Hepatocyte (in vitro differentiated cells): ENCODE results near the gene TFDP1. TPM values are rescaled to one million over a fixed set of nuclear protein-coding genes. Genes with fewer than 3 reads are reported as not detected.

ENCODE experiments used
- DNase-seq: peaks from one replicate; pipeline ENCODE4 v3.0.0-alpha.2; 2016; ENCODE audit warnings: low spot score
- H2AFZ ChIP-seq: fragments of 200-600 bp; sonication (generic); 2 replicates; pipeline ENCODE4 v1.6.0; 2016; ENCODE audit warnings: antibody characterized with exemption, mild to moderate bottlenecking
- H3K27ac ChIP-seq: fragments of 200-600 bp; sonication (generic); 2 replicates; pipeline ENCODE4 v1.5.1; 2016; ENCODE audit warnings: mild to moderate bottlenecking
- H3K27me3 ChIP-seq: fragments of 200-600 bp; sonication (generic); 2 replicates; pipeline ENCODE4 v1.6.1; 2016
- H3K36me3 ChIP-seq: fragments of 200-600 bp; sonication (generic); replicated peaks from 2 replicates; pipeline ENCODE4 v1.5.1; 2016; ENCODE audit warnings: low read depth; ENCODE audit not compliant: insufficient read depth
- H3K4me1 ChIP-seq: fragments of 200-600 bp; sonication (generic); 2 replicates; pipeline ENCODE4 v1.5.1; 2016; ENCODE audit warnings: mild to moderate bottlenecking, moderate library complexity; ENCODE audit not compliant: insufficient read depth
- H3K4me2 ChIP-seq: fragments of 200-600 bp; sonication (generic); 2 replicates; pipeline ENCODE4 v1.6.0; 2016
- H3K4me3 ChIP-seq: fragments of 200-600 bp; sonication (generic); 2 replicates; pipeline ENCODE4 v1.5.1; 2016; ENCODE audit warnings: mild to moderate bottlenecking
- H3K79me2 ChIP-seq: fragments of 200-600 bp; sonication (generic); 2 replicates; pipeline ENCODE4 v1.6.0; 2017; ENCODE audit warnings: mild to moderate bottlenecking
- H3K9me2 ChIP-seq: fragments of 200-600 bp; sonication (generic); replicated peaks from 2 replicates; pipeline ENCODE4 v1.6.0; 2017; ENCODE audit warnings: mild to moderate bottlenecking; ENCODE audit not compliant: insufficient read depth
- H3K9me3 ChIP-seq: fragments of 200-600 bp; sonication (generic); 2 replicates; pipeline ENCODE4 v1.5.1; 2016; ENCODE audit warnings: low read depth, mild to moderate bottlenecking
- H4K20me1 ChIP-seq: fragments of 200-600 bp; sonication (generic); 2 replicates; pipeline ENCODE4 v1.6.0; 2016; ENCODE audit warnings: mild to moderate bottlenecking; ENCODE audit not compliant: insufficient read depth, poor library complexity, severe bottlenecking
- EZH2 ChIP-seq: fragments of 200-600 bp; sonication (generic); IDR thresholded peaks from 2 replicates; pipeline ENCODE4 v1.6.1; 2016; ENCODE audit warnings: antibody characterized with exemption, mild to moderate bottlenecking, borderline replicate concordance
- EZH2phosphoT487 ChIP-seq: fragments of 200-600 bp; sonication (generic); IDR thresholded peaks from one replicate; pipeline ENCODE4 v1.6.1; 2018; ENCODE audit warnings: antibody characterized with exemption, mild to moderate bottlenecking, low read depth, moderate library complexity; ENCODE audit not compliant: unreplicated experiment, severe bottlenecking
- WGBS: methylation state at CpG from one replicate; pipeline ENCODE4 v1.1.6; 2016; ENCODE audit warnings: low lambda C conversion rate; ENCODE audit errors: missing lambda C conversion rate; 5-methylcytosine and 5-hydroxymethylcytosine counted together
- polyA plus RNA-seq: library from polyadenylated mRNA; unstranded; fragments of >200 nt; fragmentation: Nextera tagmentation; extraction: Ambion mirVana; gene quantifications from 2 replicates; pipeline ENCODE4 v1.2.1, GENCODE V29; 2016
- total RNA-seq: library from RNA; depleted of rRNA; stranded (reverse); fragments of >200 nt; gene quantifications from 2 replicates; pipeline ENCODE4 v1.2.3, GENCODE V29; 2014
- TF ChIP-seq, protein P1 (sequence below): fragments of 200-600 bp; sonication (generic); IDR thresholded peaks from 2 replicates; pipeline ENCODE4 v1.5.1; 2016; ENCODE audit warnings: antibody characterized with exemption, mild to moderate bottlenecking; ENCODE audit not compliant: poor library complexity

TFDP1 gene
- total and polyA plus RNA-seq, 2 experiments from 2014 or later: 54.0 to 62.9 TPM

DNA sequence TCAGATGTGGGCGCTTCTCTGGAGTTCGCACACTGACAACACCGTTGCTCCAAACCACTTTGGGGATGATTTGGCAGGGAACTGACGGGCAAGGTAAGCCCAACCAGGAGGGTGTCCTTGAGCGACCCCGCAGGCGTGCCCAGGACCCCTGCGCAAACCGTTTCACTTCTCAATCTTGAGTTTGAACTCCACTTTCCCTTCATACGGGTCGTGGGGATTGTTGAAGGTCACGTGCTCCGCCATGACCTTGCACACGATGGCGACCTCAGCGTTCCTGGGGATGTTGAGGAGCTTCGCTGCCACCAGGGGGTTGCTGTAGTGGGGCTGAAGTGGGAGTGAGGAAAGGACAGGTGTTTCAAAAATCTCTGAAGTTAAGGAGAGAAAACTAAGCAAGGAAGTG, 64.7 kb downstream of the TFDP1 start:
- H3K27ac ChIP-seq: no peak overlapping the region
- H2AFZ ChIP-seq: no peak overlapping the region
- H4K20me1 ChIP-seq: no peaks in the 10 kb centered on the region
- no peaks in the 10 kb centered on the region for H3K9me2 ChIP-seq
- H3K9me3 ChIP-seq: no peaks in the 10 kb centered on the region
- TF ChIP-seq EZH2phosphoT487 (no peak), EZH2 (no peak)
- TF ChIP-seq, protein P1, sequence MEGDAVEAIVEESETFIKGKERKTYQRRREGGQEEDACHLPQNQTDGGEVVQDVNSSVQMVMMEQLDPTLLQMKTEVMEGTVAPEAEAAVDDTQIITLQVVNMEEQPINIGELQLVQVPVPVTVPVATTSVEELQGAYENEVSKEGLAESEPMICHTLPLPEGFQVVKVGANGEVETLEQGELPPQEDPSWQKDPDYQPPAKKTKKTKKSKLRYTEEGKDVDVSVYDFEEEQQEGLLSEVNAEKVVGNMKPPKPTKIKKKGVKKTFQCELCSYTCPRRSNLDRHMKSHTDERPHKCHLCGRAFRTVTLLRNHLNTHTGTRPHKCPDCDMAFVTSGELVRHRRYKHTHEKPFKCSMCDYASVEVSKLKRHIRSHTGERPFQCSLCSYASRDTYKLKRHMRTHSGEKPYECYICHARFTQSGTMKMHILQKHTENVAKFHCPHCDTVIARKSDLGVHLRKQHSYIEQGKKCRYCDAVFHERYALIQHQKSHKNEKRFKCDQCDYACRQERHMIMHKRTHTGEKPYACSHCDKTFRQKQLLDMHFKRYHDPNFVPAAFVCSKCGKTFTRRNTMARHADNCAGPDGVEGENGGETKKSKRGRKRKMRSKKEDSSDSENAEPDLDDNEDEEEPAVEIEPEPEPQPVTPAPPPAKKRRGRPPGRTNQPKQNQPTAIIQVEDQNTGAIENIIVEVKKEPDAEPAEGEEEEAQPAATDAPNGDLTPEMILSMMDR: no peak
- H3K4me2 ChIP-seq: no peak overlapping the region
- no peak for DNase-seq
- no peaks in the 10 kb centered on the region for H3K27me3 ChIP-seq
- no peak overlapping the region for H3K4me3 ChIP-seq
- H3K36me3 ChIP-seq: no peaks in the 10 kb centered on the region
- WGBS: 95% methylated on average over 17 of the region's 17 CpGs
- H3K4me1 ChIP-seq: no peaks in the 10 kb centered on the region
- no peaks in the 10 kb centered on the region for H3K79me2 ChIP-seq

DNA sequence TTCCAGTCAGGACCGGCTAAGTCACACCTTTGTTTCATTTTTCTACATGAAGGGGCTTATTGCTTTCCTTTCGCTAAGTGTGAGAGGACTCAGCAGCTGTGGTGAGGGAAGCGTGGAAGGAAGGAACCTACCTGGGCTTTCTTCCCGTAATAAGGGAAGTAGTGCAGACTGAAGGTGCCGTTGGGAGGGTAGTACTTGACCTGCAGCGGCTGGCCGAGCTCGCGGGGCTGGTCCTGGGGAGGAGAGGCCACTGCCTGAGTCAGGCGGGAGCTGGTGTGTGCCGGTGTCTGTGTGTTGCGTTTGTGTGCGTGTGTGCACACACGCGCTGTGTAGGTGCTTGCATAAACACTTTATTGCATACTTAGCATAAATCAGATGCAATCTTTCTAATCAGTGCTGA, 65.7 kb downstream of the TFDP1 start:
- WGBS: 93% methylated on average over 15 of the region's 15 CpGs
- DNase-seq: no peak
- H3K79me2 ChIP-seq: no peaks in the 10 kb centered on the region

DNA sequence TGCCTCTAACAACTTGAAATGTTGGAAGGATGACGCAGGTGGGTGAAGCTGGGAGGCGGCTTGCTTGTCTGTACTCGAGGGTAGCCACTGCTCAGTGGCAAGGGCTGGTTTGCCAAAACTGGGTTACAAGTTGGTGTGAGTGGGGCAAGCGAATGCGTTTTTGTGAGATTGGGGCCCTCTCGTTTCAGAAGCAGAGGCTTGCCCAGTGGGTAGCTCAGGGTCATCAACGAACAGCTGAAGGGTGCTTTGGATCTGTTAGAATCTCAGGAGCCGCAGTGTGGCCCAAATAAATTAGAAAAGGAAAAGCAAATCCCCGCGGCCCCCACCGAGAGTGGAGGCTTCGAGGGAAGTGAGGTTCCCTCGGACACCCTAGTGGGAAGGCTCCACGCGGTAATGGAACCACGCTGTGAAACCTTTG, 66.2 kb downstream of the TFDP1 start:
- DNase-seq: no peak

More for the DNA sequence above, 65.7 kb downstream of the TFDP1 start:
- Histone ChIP-seq H3K27me3 (no peaks in the 10 kb centered on the region), H4K20me1 (no peaks in the 10 kb centered on the region), H3K9me3 (no peaks in the 10 kb centered on the region), H3K4me1 (no peaks in the 10 kb centered on the region), H3K4me2 (no peak overlapping the region), H3K4me3 (no peak overlapping the region), H2AFZ (no peak overlapping the region), H3K27ac (no peak overlapping the region), H3K36me3 (no peaks in the 10 kb centered on the region), H3K9me2 (no peaks in the 10 kb centered on the region)
- TF ChIP-seq EZH2: no peak
- TF ChIP-seq EZH2phosphoT487: no peak
- TF ChIP-seq, protein P1: no peak

More for the DNA sequence above, 66.2 kb downstream of the TFDP1 start:
- TF ChIP-seq, protein P1: no peak
- no peak for TF ChIP-seq EZH2phosphoT487
- no peak for TF ChIP-seq EZH2
- no peaks in the 10 kb centered on the region for H3K36me3 ChIP-seq
- H2AFZ ChIP-seq: no peak overlapping the region
- H3K9me2 ChIP-seq: no peaks in the 10 kb centered on the region
- WGBS: 95% methylated on average over 16 of the region's 16 CpGs
- H3K79me2 ChIP-seq: no peaks in the 10 kb centered on the region
- no peaks in the 10 kb centered on the region for H3K9me3 ChIP-seq
- no peak overlapping the region for H3K4me2 ChIP-seq
- no peaks in the 10 kb centered on the region for H3K4me1 ChIP-seq
- no peaks in the 10 kb centered on the region for H4K20me1 ChIP-seq
- no peak overlapping the region for H3K4me3 ChIP-seq
- no peaks in the 10 kb centered on the region for H3K27me3 ChIP-seq
- H3K27ac ChIP-seq: no peak overlapping the region
